ENCODE measurements around the gene NELFE.

DNA sequence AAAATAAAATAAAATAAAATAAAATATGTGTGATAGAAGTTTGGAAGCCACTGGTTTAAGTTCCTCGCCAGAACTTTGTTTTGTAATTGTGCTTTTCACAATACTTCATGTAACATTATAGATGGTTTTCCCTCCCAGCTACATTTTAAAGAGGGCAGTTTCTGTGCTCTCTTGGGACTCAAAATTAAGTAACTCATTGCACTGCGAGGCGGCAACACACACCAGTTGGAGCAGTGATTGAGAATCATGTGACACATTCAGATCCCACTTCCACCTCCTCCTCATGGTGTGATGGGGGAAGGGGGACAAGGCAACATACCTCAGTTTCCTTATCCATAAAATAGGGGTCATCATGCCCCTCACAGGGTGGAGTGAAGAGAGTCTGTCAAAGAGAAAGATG, 23.8 kb downstream of the NELFE start:
- TF ChIP-seq POLR2A (IDR thresholded peaks at IDR 0.05; ENCODE audit: low read length) (no peak), GATA1 (IDR thresholded peaks at IDR 0.05; ENCODE audit: low read depth, low read length) (no peak)
